ENCODE data around the gene GPR132.

Gene GPR132

GRCh38 chr14:105097794-105098127, 32.5 kb upstream of the GPR132 start:
- TF ChIP-seq CTCF (IDR thresholded peaks at IDR 0.05; ENCODE audit: insufficient read depth, low read length, poor library complexity, severe bottlenecking): no peak
- Histone ChIP-seq H3K36me3 (ENCODE audit: control insufficient read depth, insufficient read depth, low read length) (no peaks in the 10 kb centered on the region), H3K4me3 (replicated peaks; ENCODE audit: low read depth, low read length) (no peak overlapping the region), H3K27me3 (replicated peaks; ENCODE audit: control insufficient read depth, insufficient read depth, low read length) (no peaks in the 10 kb centered on the region)
- no peak for DNase-seq (ENCODE audit: extremely low read depth, insufficient read length)

- H3K36me3 ChIP-seq (ENCODE audit: control insufficient read depth, insufficient read depth, low read length): no peaks in the 10 kb centered on the region
- no peaks in the 10 kb centered on the region for H3K27me3 ChIP-seq (replicated peaks; ENCODE audit: control insufficient read depth, insufficient read depth, low read length)
- no peak for TF ChIP-seq CTCF (IDR thresholded peaks at IDR 0.05; ENCODE audit: insufficient read depth, low read length, poor library complexity, severe bottlenecking)
- no peak for DNase-seq (ENCODE audit: extremely low read depth, insufficient read length)
- no peak overlapping the region for H3K4me3 ChIP-seq (replicated peaks; ENCODE audit: low read depth, low read length)
Observed at GRCh38 chr14:105096206-105096875, 31.1 kb upstream of the GPR132 start.

GRCh38 chr14:105095236-105095805, 30.1 kb upstream of the GPR132 start:
- TF ChIP-seq CTCF (IDR thresholded peaks at IDR 0.05; ENCODE audit: insufficient read depth, low read length, poor library complexity, severe bottlenecking): no peak
- Histone ChIP-seq H3K4me3 (replicated peaks; ENCODE audit: low read depth, low read length) (no peak overlapping the region), H3K27me3 (replicated peaks; ENCODE audit: control insufficient read depth, insufficient read depth, low read length) (no peaks in the 10 kb centered on the region), H3K36me3 (ENCODE audit: control insufficient read depth, insufficient read depth, low read length) (no peaks in the 10 kb centered on the region)
- DNase-seq (ENCODE audit: extremely low read depth, insufficient read length): no peak

- no peak for DNase-seq (ENCODE audit: extremely low read depth, insufficient read length)
- Histone ChIP-seq H3K27me3 (replicated peaks; ENCODE audit: control insufficient read depth, insufficient read depth, low read length) (no peaks in the 10 kb centered on the region), H3K4me3 (replicated peaks; ENCODE audit: low read depth, low read length) (peak overlapping the region; percentile 72), H3K36me3 (ENCODE audit: control insufficient read depth, insufficient read depth, low read length) (no peaks in the 10 kb centered on the region)
- no peak for TF ChIP-seq CTCF (IDR thresholded peaks at IDR 0.05; ENCODE audit: insufficient read depth, low read length, poor library complexity, severe bottlenecking)
Observed at GRCh38 chr14:105094193-105094907, 29.1 kb upstream of the GPR132 start.

- peak; percentile 65 for TF ChIP-seq CTCF (IDR thresholded peaks at IDR 0.05; ENCODE audit: insufficient read depth, low read length, poor library complexity, severe bottlenecking)
- Histone ChIP-seq H3K4me3 (replicated peaks; ENCODE audit: low read depth, low read length) (peak overlapping the region; percentile 72), H3K27me3 (replicated peaks; ENCODE audit: control insufficient read depth, insufficient read depth, low read length) (no peaks in the 10 kb centered on the region), H3K36me3 (ENCODE audit: control insufficient read depth, insufficient read depth, low read length) (no peaks in the 10 kb centered on the region)
- DNase-seq (ENCODE audit: extremely low read depth, insufficient read length): peak; percentile 87
Observed at GRCh38 chr14:105093431-105094192, 28.4 kb upstream of the GPR132 start.
